NOMO-1 treated with dmso at 0.1 percent for 144 hours (cell line): ENCODE results near the gene ARHGAP22.

Experiments used
- DNase-seq: peaks from one replicate; lab custom pipeline; 2025; ENCODE audit not compliant: unreplicated experiment; lab: John Stamatoyannopoulos, UW

The ARHGAP22 gene

DNA sequence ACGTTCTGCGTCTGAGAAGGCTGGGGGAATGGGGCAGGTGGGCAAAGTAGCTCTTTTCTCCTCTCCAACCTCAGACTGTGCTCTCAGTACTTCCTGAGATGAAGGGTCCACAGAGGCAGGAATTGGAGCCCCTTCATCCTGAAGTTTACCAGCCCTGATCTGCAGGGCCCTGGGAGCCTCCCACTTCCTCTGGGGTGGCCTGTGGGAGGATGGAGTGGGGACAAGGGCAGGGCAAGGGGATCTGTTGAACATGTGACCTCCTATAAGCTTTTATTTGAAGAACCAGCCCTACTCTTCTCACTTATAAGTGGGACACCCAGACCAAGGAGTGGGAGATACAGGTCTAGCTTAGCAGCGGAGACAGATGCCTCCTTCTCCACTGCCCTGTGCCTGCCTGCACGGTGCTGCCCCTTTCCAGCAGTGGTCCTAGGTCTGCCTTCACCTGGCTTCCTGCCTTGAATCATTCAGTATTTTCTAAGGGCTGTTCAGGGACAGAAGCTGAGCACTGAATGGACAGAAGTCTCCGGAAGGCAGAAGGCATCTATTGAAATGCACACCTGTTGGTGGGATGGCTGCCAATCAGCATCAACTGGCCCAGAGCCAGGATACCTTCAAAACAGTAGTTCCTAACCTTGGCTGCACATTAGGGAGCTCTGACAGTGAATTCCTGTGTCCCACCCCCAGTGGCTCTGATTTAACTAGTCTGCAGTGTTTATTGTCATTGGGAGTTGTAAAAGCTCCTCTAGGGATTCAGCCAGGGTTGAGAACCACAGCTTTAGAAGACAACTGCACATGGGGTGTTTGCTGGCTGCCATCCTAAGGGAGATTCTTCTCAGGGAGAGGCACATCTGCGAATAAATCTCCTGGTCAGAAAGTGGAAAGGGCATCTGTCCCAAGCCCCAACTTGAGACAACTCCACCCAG, 2.7 kb upstream of the ARHGAP22 start:
- no peak for DNase-seq

GRCh38 chr10:48606530-48607355, 1.9 kb upstream of the ARHGAP22 start:
- peak; percentile 65 for DNase-seq

GRCh38 chr10:48605786-48606529, 1.1 kb upstream of the ARHGAP22 start:
- no peak for DNase-seq

GRCh38 chr10:48604039-48604990, 558 bp downstream of the ARHGAP22 start:
- DNase-seq = no peak

GRCh38 chr10:48603421-48604038, 1.3 kb downstream of the ARHGAP22 start:
- DNase-seq = no peak

DNA sequence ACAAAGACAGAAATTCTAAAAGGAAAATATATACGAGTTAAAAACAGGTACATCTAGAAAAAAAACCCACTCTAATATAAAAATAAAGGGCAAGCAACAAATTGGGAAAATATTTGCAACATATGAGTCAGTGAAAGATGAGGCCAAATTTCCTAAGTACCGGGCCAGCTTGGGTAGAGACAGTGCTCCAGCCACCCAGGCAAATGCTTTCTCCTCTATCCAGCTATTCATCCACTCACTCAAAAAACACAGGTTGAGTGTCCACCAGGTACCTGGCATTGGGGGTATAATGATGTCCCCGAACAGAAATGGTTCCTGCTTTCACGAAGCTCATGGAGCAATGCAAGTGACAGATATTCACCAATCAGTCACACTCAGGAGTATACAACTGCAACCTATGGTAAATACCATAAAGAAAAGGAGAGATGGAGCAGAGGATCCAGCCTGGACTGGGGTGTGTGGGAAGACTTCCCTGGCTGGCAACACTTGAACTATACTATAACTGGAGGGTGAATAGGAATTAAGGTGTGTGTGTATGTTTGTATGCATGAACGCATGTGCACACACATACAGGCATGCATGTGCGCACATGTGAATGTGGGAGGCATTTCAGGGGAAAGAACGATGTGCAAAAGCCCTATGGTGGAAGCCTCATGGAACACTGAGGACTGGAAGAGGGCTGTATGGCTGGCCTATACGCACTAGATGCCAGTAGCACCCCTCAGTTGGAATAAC, 2.3 kb downstream of the ARHGAP22 start:
- no peak for DNase-seq

GRCh38 chr10:48601789-48602188, 3.1 kb downstream of the ARHGAP22 start:
- DNase-seq = no peak

GRCh38 chr10:48600645-48601505, 4.0 kb downstream of the ARHGAP22 start:
- no peak for DNase-seq

DNA sequence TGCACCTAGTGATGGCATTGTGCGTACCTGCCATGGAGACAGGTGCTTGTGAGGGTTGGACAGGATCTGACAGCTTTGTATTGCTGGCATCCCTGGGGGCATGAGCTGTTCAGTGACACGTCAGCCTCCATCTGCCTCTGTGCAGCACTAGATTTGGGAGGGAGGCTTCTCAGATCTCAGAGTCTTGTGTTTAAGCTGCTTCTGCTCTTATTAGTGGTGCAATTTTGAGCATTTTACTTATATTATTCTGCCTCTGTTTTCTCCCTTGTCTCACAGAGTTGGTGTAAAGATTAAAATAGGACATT, 5.1 kb downstream of the ARHGAP22 start:
- DNase-seq = no peak

DNA sequence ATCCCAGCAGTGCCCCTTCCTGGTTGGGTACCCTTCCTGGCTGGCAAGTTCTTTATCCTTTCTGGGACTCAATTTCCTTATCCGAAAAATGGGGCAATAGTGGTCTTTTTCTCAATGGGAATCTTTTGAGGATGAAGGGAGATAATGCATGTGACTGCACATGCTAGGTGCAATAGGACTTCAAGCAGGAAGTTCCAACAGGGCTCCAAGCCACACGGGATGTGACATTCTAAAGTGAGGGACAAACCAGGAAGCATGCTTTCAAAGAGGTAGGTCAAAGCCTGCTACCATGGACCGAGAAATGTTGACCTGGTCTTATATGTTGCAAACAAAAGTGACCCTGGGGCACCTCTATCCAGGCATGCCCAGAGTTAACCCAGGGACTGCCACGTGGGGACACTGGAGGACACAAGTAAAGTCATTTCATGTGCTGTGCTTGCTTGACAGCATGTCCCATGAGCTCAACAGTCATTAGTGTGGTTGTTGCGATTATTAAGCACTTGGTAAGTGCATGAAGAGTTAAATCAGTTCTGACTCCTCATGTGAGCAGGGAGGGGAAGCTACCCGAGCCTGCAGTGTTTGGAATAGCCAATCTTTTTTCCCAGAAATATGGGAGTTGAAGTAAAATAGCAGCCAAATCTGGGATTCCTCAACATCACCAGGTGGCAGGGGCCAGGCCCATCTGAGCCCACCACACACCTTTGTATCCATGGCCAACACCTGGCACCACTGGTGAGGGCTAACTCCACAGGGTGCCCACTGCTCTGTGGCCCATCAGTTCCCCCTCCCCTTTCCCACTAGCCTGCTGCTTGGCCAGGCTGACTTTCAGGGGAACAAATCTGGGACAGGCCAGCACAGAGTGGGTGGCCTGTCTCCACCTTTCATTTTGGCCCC, 5.7 kb downstream of the ARHGAP22 start:
- no peak for DNase-seq

DNA sequence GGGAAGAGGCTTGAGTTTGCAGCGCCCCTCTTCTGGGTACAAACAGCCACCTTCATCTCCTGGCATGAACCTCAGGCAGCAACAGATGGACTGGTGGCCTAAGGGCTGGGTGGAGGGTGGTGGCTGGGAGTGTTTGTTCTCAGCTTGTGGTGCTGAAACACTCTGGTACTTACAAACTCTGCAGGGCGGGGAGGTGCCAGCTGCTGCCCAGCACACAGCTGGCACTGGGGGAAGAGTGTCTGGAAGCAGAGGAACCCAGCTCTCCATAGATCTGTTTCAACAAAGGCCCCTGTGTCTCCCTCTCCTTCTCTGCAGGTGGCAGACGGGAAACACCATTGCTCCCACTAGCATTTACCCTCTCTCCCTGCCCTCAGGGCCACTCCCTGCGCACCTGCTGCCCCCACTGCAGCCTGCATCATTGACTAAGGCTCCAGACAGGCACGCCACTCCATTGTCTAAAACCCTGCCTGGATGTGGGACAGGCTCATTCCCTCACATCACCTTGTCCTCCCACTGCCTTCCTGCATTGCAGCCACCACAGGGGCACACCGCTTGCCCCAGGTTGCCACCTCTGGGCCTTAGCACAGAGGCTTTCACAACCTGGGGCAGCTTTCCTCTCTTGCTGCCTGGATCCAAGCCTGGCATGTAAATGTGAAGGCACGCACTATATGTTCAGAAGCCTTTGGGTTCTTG, 6.5 kb downstream of the ARHGAP22 start:
- DNase-seq = no peak

DNA sequence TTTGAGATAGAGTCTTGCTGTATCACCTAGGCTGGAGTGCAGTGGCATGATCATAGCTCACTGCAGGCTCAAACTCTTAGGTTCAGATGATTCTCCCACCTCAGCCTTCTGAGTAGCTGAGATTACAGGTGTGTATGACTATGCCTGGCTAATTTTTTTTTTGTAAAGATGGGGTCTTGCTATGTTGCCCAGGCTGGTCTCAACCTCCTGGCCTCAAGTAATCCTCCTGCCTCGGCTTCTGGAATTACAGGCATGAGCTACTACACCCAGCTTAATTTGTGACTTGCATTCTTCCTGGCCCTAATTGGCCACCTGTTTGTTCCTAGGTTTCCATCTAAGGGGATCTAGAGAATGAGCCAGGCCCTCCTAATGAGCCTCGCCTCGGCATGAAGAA, 9.3 kb downstream of the ARHGAP22 start:
- no peak for DNase-seq

GRCh38 chr10:48594803-48595538, 9.9 kb downstream of the ARHGAP22 start:
- DNase-seq = no peak

- DNase-seq = no peak
These were observed 10.5 kb downstream of the ARHGAP22 start for GRCh38 chr10:48594371-48594770.

DNA sequence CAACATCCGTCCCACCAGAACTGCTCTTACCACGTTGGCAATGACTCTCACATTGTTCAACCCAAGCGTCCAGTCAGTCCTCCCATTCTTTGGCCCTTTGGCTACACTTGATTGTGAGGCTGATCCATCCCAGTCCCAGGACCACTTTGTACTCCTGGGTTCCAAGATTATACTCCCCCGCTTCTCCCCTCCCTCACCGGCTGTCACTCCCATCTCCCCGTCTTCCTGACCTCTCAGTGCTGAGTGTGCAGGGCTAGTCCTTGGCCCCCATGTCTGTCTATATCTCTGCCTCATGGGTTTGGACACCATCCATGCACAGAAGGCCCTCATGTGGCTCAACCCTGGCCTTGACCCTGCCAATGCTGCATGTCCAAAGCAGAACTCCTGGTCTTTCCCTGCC, 12.5 kb downstream of the ARHGAP22 start:
- DNase-seq = no peak

DNA sequence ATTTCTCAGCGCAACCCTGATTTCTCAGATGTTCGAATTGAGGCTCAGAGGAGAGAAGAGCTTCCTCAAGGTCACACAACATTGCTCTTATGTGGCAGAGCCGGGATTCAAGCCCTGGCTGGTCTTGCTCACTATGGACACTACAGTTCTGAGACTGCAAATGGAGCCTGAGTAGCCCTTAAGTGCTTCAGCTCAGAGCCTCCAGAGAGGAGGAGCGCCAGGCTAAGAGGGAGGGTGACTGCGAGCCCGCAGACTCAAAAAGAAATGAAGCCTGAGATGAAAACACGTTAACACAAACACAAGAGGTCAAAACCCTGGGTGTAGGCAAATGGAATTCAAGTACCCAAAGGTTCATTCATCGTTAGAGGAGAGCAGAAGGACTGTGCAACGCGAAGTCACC, 13.9 kb downstream of the ARHGAP22 start:
- no peak for DNase-seq
